Common myeloid progenitor, CD34-positive (primary cell): ENCODE measurements around the gene BTNL3.

Source experiments
- CTCF ChIA-PET: fragments of 350-600 bp; sonication (Branson Sonifier 250); formaldehyde crosslinking; loops from one replicate; lab custom pipeline; 2021; ENCODE audit warnings: antibody characterized with exemption; lab: Charles Lee
- POLR2A ChIA-PET: fragments of 350-600 bp; sonication (Branson Sonifier 250); formaldehyde crosslinking; loops from one replicate; lab custom pipeline; 2021; ENCODE audit warnings: antibody characterized with exemption; lab: Charles Lee
- DNase-seq, 3 donors: peaks; one replicate each; pipeline versions ENCODE4 v3.0.0 to v3.0.0-alpha.2; 2013
- H3K27ac ChIP-seq, 2 experiments: 1 replicate in 1 of 2; 2 replicates in 1 of 2; pipeline ENCODE4 v1.7.0; 2013; ENCODE audit warnings: inconsistent platforms in 2 of 2, low read length in 2 of 2, mild to moderate bottlenecking in 2 of 2, low read depth in 1 of 2, moderate library complexity in 1 of 2; ENCODE audit not compliant: severe bottlenecking in 2 of 2, insufficient read depth in 1 of 2, poor library complexity in 1 of 2
- H3K27me3 ChIP-seq, 5 experiments: replicated peaks in 2 of 5; 1 replicate in 3 of 5; 2 replicates in 2 of 5; pipeline versions ENCODE4 v1.6.1 to v1.7.0; 2013; ENCODE audit warnings: low read length in 4 of 5, mild to moderate bottlenecking in 2 of 5, moderate library complexity in 2 of 5, inconsistent platforms in 1 of 5; ENCODE audit not compliant: insufficient read depth in 5 of 5, control insufficient read depth in 4 of 5
- H3K36me3 ChIP-seq, 4 experiments: 1 replicate in 2 of 4; 2 replicates in 2 of 4; pipeline versions ENCODE4 v1.6.1 to v1.7.0; 2013; ENCODE audit warnings: low read length in 3 of 4, control low read depth in 1 of 4, mild to moderate bottlenecking in 1 of 4; ENCODE audit not compliant: control insufficient read depth in 4 of 4, insufficient read depth in 4 of 4
- H3K4me1 ChIP-seq, 4 experiments: 1 replicate in 3 of 4; 2 replicates in 1 of 4; pipeline versions ENCODE4 v1.6.1 to v1.7.1; 2013; ENCODE audit warnings: low read length in 3 of 4, mild to moderate bottlenecking in 3 of 4, control low read depth in 1 of 4, inconsistent platforms in 1 of 4, moderate library complexity in 1 of 4; ENCODE audit not compliant: control insufficient read depth in 4 of 4, insufficient read depth in 4 of 4; ENCODE audit errors: control extremely low read depth in 1 of 4
- H3K4me3 ChIP-seq, 7 experiments: 1 replicate in 4 of 7; 2 replicates in 3 of 7; pipeline versions ENCODE4 v1.5.1 to v1.7.0; 2013; ENCODE audit warnings: mild to moderate bottlenecking in 7 of 7, low read length in 6 of 7, moderate library complexity in 6 of 7, inconsistent platforms in 2 of 7, low read depth in 2 of 7, control low read depth in 1 of 7; ENCODE audit not compliant: insufficient read depth in 4 of 7, control insufficient read depth in 1 of 7; ENCODE audit errors: extremely low read depth in 1 of 7
- H3K9me3 ChIP-seq, 5 experiments: 1 replicate in 4 of 5; 2 replicates in 1 of 5; pipeline versions ENCODE4 v1.6.1 to v1.7.1; 2013; ENCODE audit warnings: low read length in 4 of 5, mild to moderate bottlenecking in 2 of 5, inconsistent platforms in 1 of 5, low read depth in 1 of 5, moderate library complexity in 1 of 5; ENCODE audit not compliant: control insufficient read depth in 4 of 5, insufficient read depth in 2 of 5; ENCODE audit errors: control extremely low read depth in 1 of 5
- WGBS: methylation state at CpG from one replicate; pipeline ENCODE4 v1.1.5; 2013; ENCODE audit not compliant: insufficient coverage; 5-methylcytosine and 5-hydroxymethylcytosine counted together

BTNL3 gene

DNA sequence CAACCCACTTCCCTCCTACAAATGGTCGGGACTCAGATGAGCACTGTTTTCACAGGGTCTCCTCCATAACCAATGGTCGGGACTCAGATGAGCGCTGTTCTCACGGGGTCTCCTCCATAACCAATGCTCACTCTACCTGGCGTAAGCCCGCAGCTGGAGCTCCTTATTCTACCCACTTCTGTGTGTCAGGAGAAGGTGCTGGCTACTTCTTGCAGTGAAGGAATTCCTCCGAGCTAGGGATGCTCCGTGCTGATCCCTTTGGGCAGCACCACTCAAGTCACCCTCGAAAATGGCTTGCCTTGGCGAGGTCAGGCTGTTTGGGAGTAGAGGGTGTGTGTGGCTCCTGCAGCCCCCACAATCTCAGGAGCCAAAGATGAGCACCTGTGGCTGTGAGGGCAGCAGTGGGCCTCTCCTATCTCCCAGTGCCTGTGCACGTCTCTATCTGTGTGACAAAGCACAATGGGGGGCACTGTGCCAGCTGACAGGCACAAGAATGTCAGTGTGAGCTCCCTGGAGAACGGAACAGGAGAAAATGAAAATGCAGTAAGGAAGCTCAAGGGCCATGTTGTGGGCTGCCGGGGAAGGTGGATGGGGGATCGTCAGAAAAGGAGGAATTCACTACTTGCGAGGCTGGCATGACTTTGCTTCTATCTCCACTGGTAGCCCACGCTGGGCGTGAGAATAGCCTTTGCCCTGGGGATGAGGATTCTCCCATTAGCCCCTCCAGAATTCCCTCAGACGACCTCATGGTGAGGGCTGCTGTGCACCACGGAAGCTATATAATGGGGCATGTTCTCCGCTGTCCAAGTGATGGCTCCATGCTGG is 47.6 kb downstream of the BTNL3 start:
- ChIA-PET POLR2A (no interaction called here), CTCF (no interaction called here)
- no peaks in the 10 kb centered on the region for H3K36me3 ChIP-seq
- H3K27me3 ChIP-seq, result peaks cover 2 to 52% (median 8%) of the 10 kb centered on the region in 5 experiments
- no peak overlapping the region for H3K4me3 ChIP-seq
- H3K4me1 ChIP-seq, result no peaks in the 10 kb centered on the region
- no peak overlapping the region for H3K27ac ChIP-seq
- no peak for DNase-seq
- WGBS, result 91% methylated on average over 18 of the region's 20 CpGs
- H3K9me3 ChIP-seq, result peaks cover 0 to 4% (median 0%) of the 10 kb centered on the region in 5 experiments

DNA sequence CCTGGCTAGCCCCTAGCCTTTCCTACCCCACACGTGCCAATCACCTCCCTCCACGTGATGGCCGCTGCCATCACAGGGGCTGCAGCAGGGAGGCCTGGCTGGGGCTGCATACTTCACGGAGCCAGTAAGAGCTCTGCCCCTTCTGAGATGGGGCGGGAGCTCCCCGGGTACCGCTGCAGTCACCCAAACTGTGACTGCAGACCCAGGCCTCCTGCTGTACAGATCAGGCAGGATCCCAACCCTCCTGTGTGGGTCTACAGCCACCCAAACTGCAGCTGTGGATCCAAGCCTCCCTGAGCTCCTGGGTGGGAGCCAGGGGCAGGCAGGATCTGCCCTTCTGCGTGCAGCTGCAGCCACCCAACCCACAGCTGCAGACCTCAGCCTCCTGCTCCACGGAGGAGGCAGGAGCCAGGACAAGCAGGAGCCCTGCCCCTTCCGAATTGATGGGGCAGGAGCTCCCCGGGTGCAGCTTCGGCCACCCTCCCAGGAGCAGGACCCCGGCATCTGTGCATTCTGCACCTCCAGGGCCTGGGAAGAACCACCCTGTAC is 48.2 kb downstream of the BTNL3 start:
- H3K36me3 ChIP-seq, result no peaks in the 10 kb centered on the region
- CTCF ChIA-PET, result interaction anchor here (0.6 kb wide), 1 partner anchor 243 kb away, joined by 3 read pairs; no protein-coding TSS in a partner anchor
- H3K4me1 ChIP-seq, result no peaks in the 10 kb centered on the region
- H3K4me3 ChIP-seq, result no peak overlapping the region
- H3K9me3 ChIP-seq, result peaks cover 0 to 4% (median 0%) of the 10 kb centered on the region in 5 experiments
- no peak for DNase-seq
- 93% methylated on average over 11 of the region's 13 CpGs for WGBS
- POLR2A ChIA-PET, result no interaction called here
- H3K27me3 ChIP-seq, result peaks cover 5 to 56% (median 8%) of the 10 kb centered on the region in 5 experiments
- no peak overlapping the region for H3K27ac ChIP-seq

DNA sequence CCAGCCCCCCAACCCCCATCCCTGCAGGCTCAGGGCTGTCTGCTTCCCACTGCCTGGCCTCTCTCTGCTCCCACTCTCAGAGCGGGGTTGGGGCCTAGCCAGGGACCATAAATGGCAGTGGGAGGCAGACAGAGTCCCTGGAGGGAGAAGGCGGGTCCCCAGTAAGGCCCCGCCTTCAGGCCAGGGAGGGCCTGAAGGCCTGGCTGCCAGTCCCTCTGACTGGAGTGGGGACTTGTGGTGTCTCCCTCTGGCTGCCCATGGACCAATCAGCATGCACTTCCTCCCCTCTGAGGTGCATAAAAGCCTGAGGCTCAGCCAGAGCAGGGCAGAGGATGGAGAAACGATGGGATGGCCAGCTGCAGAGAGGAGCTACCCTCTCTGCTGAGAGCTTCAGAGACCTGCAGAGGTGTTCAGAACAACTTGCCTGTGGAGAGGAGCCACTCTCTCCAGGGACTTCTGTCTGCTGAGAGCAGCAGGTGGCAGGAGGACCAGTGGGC is 48.8 kb downstream of the BTNL3 start:
- DNase-seq, result no peak
- no peaks in the 10 kb centered on the region for H3K36me3 ChIP-seq
- WGBS, result 100% methylated on average over 3 of the region's 4 CpGs
- ChIA-PET CTCF (interaction anchor here (0.6 kb wide), 1 partner anchor 244 kb away, joined by 3 read pairs; no protein-coding TSS in a partner anchor), POLR2A (no interaction called here)
- H3K9me3 ChIP-seq, result no peaks in the 10 kb centered on the region
- H3K4me3 ChIP-seq, result no peak overlapping the region
- no peak overlapping the region for H3K27ac ChIP-seq
- no peaks in the 10 kb centered on the region for H3K4me1 ChIP-seq
- H3K27me3 ChIP-seq, result peaks cover 5 to 62% (median 10%) of the 10 kb centered on the region in 5 experiments

DNA sequence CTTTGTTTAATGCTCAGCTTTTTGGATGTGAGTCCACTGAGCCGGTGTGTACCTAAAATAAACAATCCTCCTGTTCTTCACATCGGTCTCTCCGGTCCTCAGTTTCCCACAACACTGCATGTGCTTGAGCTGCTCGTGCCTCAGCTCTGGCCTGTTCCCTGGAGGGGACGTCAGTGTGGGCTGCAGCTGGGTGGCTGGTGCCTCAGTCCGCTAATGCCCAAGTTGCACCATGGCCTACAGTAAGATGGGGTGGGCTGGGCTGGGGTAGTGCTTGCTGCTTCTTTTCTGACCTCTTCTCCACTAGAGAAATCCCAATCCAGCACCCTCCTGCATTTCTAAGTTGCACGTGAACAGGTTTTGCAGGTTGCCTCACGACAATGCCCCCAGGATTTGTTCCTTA is 50.8 kb downstream of the BTNL3 start:
- ChIA-PET CTCF (no interaction called here), POLR2A (no interaction called here)
- Histone ChIP-seq H3K36me3 (no peaks in the 10 kb centered on the region), H3K9me3 (no peaks in the 10 kb centered on the region), H3K27me3 (peaks cover 5 to 77% (median 11%) of the 10 kb centered on the region in 5 experiments), H3K27ac (no peak overlapping the region), H3K4me3 (no peak overlapping the region), H3K4me1 (no peaks in the 10 kb centered on the region)
- WGBS, result 24% methylated on average over 4 of the region's 8 CpGs
- DNase-seq, result no peak

DNA sequence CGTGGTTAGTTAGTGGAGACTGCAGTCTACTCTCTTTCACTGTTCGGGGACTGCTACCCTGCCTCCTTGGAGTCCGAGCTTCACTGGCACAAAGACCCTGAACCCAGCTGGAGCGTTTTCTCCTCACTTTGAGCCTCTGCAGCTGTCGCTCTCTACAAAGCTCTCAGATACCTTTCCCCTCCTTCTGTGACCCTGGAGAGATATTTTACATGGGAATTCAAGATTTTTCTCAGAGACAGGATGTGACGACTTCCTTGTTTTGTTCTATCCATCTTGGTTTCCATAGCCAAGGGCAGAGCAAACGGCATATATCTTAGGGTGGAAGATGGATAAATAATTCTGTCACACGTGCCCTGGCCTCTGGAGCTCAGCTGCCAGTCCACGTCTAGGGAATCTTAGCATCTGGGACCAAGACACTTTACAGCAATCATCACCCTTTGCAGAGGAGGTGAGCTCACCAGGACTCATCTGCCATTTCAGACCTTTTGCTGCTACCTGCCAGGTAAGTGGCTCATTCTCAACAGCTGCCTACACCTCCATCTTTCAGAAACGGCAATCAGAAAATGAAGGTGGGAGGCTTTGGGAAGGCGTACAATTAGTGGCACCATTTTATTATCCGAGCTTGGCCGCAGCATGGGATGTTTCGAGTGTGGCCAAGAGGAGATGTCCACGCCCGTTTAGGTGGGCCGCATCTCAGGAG is 51.4 kb downstream of the BTNL3 start, which contains the start of gene BTNL9:
TSS of gene BTNL9 (plus strand) at position 336 of the 700 bp plus-strand sequence. CDS start 5,224 bp downstream, outside the sequence.
- Histone ChIP-seq H3K27me3 (peaks cover 5 to 83% (median 14%) of the 10 kb centered on the region in 5 experiments), H3K9me3 (no peaks in the 10 kb centered on the region), H3K36me3 (no peaks in the 10 kb centered on the region), H3K4me3 (no peak within 1 kb of the TSS), H3K4me1 (no peaks in the 10 kb centered on the region), H3K27ac (no peak within 1 kb of the TSS)
- 63% methylated on average over 12 of the region's 17 CpGs for WGBS
- ChIA-PET POLR2A (no interaction called here), CTCF (no interaction called here)
- no peak for DNase-seq

DNA sequence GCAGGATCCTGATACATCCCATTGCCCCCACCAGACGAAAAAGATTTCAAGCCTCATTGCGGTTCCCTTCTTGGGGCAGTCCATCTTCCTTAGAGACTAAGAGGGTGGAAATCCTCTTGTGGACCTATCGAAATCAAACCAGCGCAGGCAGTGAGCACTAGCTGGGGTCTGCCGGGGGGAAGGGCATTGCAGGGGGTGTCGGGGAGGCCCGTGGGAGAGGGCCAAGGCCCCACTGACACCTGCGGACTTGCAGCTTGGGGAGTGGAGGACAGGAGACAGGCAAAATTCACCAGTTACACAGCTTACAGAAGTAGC is 51.9 kb downstream of the BTNL3 start:
- WGBS, result 72% methylated on average over 7 of the region's 8 CpGs
- Histone ChIP-seq H3K4me3 (no peak overlapping the region), H3K9me3 (peaks cover 0 to under 1% (median 0%) of the 10 kb centered on the region in 5 experiments), H3K36me3 (no peaks in the 10 kb centered on the region), H3K4me1 (no peaks in the 10 kb centered on the region), H3K27me3 (peaks cover 5 to 88% (median 14%) of the 10 kb centered on the region in 5 experiments), H3K27ac (no peak overlapping the region)
- CTCF ChIA-PET, result no interaction called here
- POLR2A ChIA-PET, result no interaction called here
- DNase-seq, result no peak
